Gastroesophageal sphincter (tissue), 4 donors: ENCODE data around the gene SLC39A12. TPM values are rescaled to one million over a fixed set of nuclear protein-coding genes. Genes with fewer than 3 reads are reported as not detected.
A peak's percentile ranks its signal among the peaks of the same experiment; 100 is the strongest.

Source experiments
- ATAC-seq: fragments of 150-250 bp; one replicate; pipeline ENCODE4 v1.9.1; 2016; ENCODE audit warnings: mild to moderate bottlenecking, moderate library complexity
- H3K27ac ChIP-seq, 4 donors: fragments of 200-600 bp; sonication (generic) in 3 of 4; 1 replicate in 3 of 4; 2 replicates in 1 of 4; pipeline ENCODE4 v1.5.1; 2016 to 2019
- H3K27me3 ChIP-seq: fragments of 200-600 bp; sonication (generic); one replicate; pipeline ENCODE4 v1.5.1; 2019
- H3K36me3 ChIP-seq, 2 donors: fragments of 200-600 bp; sonication (generic); one replicate each; pipeline ENCODE4 v1.5.1; 2019; ENCODE audit warnings: control low read depth in 1 of 2
- H3K4me1 ChIP-seq, 3 donors: fragments of 200-600 bp; sonication (generic); 1 replicate in 2 of 3; 2 replicates in 1 of 3; pipeline ENCODE4 v1.5.1; 2016 to 2019; ENCODE audit warnings: control low read depth in 2 of 3
- H3K4me3 ChIP-seq, 2 donors: fragments of 200-600 bp; sonication (generic); one replicate each; pipeline ENCODE4 v1.5.1; 2019; ENCODE audit warnings: mild to moderate bottlenecking in 1 of 2, moderate library complexity in 1 of 2
- H3K9me3 ChIP-seq, 3 donors: fragments of 200-600 bp; sonication (generic); one replicate each; pipeline ENCODE4 v1.5.1; 2017 to 2019; ENCODE audit warnings: control low read depth in 2 of 3
- EP300 ChIP-seq: sonication (generic); formaldehyde crosslinking; IDR thresholded peaks from one replicate; pipeline ENCODE4 v1.6.1; 2017; ENCODE audit warnings: antibody characterized with exemption, mild to moderate bottlenecking
- POLR2A ChIP-seq, 2 donors: fragments of 450-650 bp; IDR thresholded peaks; one replicate each; pipeline ENCODE4 v1.6.1; 2017; ENCODE audit warnings: antibody characterized with exemption in 2 of 2, mild to moderate bottlenecking in 2 of 2, moderate library complexity in 1 of 2
- POLR2AphosphoS5 ChIP-seq: sonication (generic); formaldehyde crosslinking; IDR thresholded peaks from one replicate; pipeline ENCODE4 v1.6.1; 2017; ENCODE audit warnings: antibody characterized with exemption
- WGBS, 2 donors: methylation state at CpG; one replicate each; pipeline ENCODE4 v1.1.5; 2018; ENCODE audit warnings: low coverage in 1 of 2; 5-methylcytosine and 5-hydroxymethylcytosine counted together
- total RNA-seq, 4 donors: library from RNA; depleted of rRNA; stranded (reverse); fragments of >200 nt; gene quantifications; one replicate each; pipeline ENCODE4 v1.1.0, GENCODE V29; 2016
- TF ChIP-seq, protein P1 (sequence below), 4 experiments: fragments of 200-600 bp in 2 of 4; fragments of 450-650 bp in 2 of 4; sonication (generic) in 1 of 4; IDR thresholded peaks; one replicate each; pipeline ENCODE4 v1.5.1; 2017 to 2019; ENCODE audit warnings: antibody characterized with exemption in 4 of 4, mild to moderate bottlenecking in 2 of 4, moderate library complexity in 2 of 4

The SLC39A12 gene
- total RNA-seq, 4 donors from 2014 or later = 0.12 TPM; not detected in 3

- ATAC-seq = no peak
- H3K36me3 ChIP-seq = no peaks in the 10 kb centered on the region
- 87 to 94% methylated on average over 3 of the region's 3 CpGs for WGBS, 2 donors
- H3K9me3 ChIP-seq = peaks cover 0 to 16% (median 0%) of the 10 kb centered on the region in 3 donors
- no peak overlapping the region for H3K4me3 ChIP-seq
- no peak overlapping the region for H3K27ac ChIP-seq
- no peaks in the 10 kb centered on the region for H3K27me3 ChIP-seq
- TF ChIP-seq EP300 (no peak), POLR2A (IDR thresholded peaks at IDR 0.05) (no peak), POLR2AphosphoS5 (no peak)
- TF ChIP-seq, protein P1, sequence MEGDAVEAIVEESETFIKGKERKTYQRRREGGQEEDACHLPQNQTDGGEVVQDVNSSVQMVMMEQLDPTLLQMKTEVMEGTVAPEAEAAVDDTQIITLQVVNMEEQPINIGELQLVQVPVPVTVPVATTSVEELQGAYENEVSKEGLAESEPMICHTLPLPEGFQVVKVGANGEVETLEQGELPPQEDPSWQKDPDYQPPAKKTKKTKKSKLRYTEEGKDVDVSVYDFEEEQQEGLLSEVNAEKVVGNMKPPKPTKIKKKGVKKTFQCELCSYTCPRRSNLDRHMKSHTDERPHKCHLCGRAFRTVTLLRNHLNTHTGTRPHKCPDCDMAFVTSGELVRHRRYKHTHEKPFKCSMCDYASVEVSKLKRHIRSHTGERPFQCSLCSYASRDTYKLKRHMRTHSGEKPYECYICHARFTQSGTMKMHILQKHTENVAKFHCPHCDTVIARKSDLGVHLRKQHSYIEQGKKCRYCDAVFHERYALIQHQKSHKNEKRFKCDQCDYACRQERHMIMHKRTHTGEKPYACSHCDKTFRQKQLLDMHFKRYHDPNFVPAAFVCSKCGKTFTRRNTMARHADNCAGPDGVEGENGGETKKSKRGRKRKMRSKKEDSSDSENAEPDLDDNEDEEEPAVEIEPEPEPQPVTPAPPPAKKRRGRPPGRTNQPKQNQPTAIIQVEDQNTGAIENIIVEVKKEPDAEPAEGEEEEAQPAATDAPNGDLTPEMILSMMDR (IDR thresholded peaks at IDR 0.05) = no peak
- no peaks in the 10 kb centered on the region for H3K4me1 ChIP-seq
These were observed 11.7 kb downstream of the SLC39A12 start for GRCh38 chr10:17963431-17963830.

GRCh38 chr10:17965649-17966235, 14.0 kb downstream of the SLC39A12 start:
- no peaks in the 10 kb centered on the region for H3K27me3 ChIP-seq
- no peak for TF ChIP-seq EP300
- TF ChIP-seq, protein P1 (IDR thresholded peaks at IDR 0.05) = no peak
- TF ChIP-seq POLR2AphosphoS5 = no peak
- H3K9me3 ChIP-seq = peaks cover 0 to 22% (median 0%) of the 10 kb centered on the region in 3 donors
- no peak overlapping the region for H3K27ac ChIP-seq
- H3K36me3 ChIP-seq = no peaks in the 10 kb centered on the region
- ATAC-seq = no peak
- no peaks in the 10 kb centered on the region for H3K4me1 ChIP-seq
- WGBS, 2 donors = 91% methylated on average over 7 to 8 of the region's 8 CpGs
- no peak overlapping the region for H3K4me3 ChIP-seq

DNA sequence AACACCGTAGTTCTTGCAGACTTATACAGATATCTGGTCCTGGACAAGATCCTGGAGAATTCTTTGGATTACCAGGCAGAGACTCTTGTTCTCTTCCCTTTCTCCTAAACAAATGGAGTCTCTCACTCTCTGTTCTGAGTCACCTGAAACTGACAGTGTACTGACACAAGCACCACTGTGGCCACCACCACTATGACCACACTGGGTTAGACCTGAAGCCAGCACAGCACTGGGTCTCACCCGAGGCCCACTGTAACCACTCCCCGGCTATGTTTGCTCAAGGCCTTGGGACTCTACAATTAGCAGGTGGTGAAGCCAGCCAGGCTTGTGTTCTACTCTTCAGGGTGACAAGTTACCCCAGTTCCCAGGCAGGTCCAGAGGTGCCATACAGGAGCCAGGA, 22.8 kb downstream of the SLC39A12 start:
- WGBS, 2 donors = 80 to 100% methylated on average over 1 of the region's 3 CpGs
- H3K4me3 ChIP-seq = no peak overlapping the region
- no peak overlapping the region for H3K27ac ChIP-seq
- TF ChIP-seq POLR2AphosphoS5 (no peak), EP300 (no peak), POLR2A (IDR thresholded peaks at IDR 0.05) (no peak)
- TF ChIP-seq, protein P1 (IDR thresholded peaks at IDR 0.05) = no peak
- H3K27me3 ChIP-seq = no peaks in the 10 kb centered on the region
- H3K4me1 ChIP-seq = no peaks in the 10 kb centered on the region
- ATAC-seq = no peak
- peaks cover 0 to 22% (median 0%) of the 10 kb centered on the region in 3 donors for H3K9me3 ChIP-seq
- no peaks in the 10 kb centered on the region for H3K36me3 ChIP-seq

- 59 to 78% methylated on average over 6 of the region's 6 CpGs for WGBS, 2 donors
- TF ChIP-seq, protein P1 (IDR thresholded peaks at IDR 0.05) = no peak
- TF ChIP-seq POLR2A (IDR thresholded peaks at IDR 0.05) (no peak), EP300 (no peak), POLR2AphosphoS5 (no peak)
- no peaks in the 10 kb centered on the region for H3K4me1 ChIP-seq
- peak overlapping the region in 1 of 4 donors; percentile 27 for H3K27ac ChIP-seq
- ATAC-seq = no peak
- H3K9me3 ChIP-seq = no peaks in the 10 kb centered on the region
- H3K27me3 ChIP-seq = no peaks in the 10 kb centered on the region
- no peaks in the 10 kb centered on the region for H3K36me3 ChIP-seq
- H3K4me3 ChIP-seq = no peak overlapping the region
These were observed 29.3 kb downstream of the SLC39A12 start for GRCh38 chr10:17980846-17981565.
